Liver (tissue), 9 donors: Measurements from ENCODE around the gene ZNF157. TPM values are rescaled to one million over a fixed set of nuclear protein-coding genes. Genes with fewer than 3 reads are reported as not detected.
A peak's percentile ranks its signal among the peaks of the same experiment; 100 is the strongest.

Experiments used
- DNase-seq: peaks from one replicate; pipeline ENCODE4 v3.0.0-alpha.2; 2017; ENCODE audit warnings: low spot score
- H3K27ac ChIP-seq, 2 donors: one replicate each; pipeline ENCODE4 v1.7.0; 2013; ENCODE audit warnings: inconsistent platforms in 2 of 2, low read length in 2 of 2, control low read depth in 1 of 2, low read depth in 1 of 2, mild to moderate bottlenecking in 1 of 2
- H3K27me3 ChIP-seq, 4 donors: one replicate each; pipeline versions ENCODE4 v1.6.1 to v1.7.0; 2013; ENCODE audit warnings: low read length in 3 of 4, inconsistent platforms in 1 of 4, mild to moderate bottlenecking in 1 of 4, moderate library complexity in 1 of 4; ENCODE audit not compliant: control insufficient read depth in 4 of 4, insufficient read depth in 4 of 4
- H3K36me3 ChIP-seq, 4 donors: one replicate each; pipeline versions ENCODE4 v1.6.1 to v1.7.0; 2013; ENCODE audit warnings: low read length in 3 of 4, mild to moderate bottlenecking in 3 of 4, low read depth in 1 of 4, moderate library complexity in 1 of 4; ENCODE audit not compliant: control insufficient read depth in 4 of 4, insufficient read depth in 3 of 4
- H3K4me1 ChIP-seq, 4 donors: one replicate each; pipeline versions ENCODE4 v1.6.1 to v1.7.0; 2013; ENCODE audit warnings: low read length in 3 of 4, mild to moderate bottlenecking in 3 of 4, moderate library complexity in 1 of 4; ENCODE audit not compliant: control insufficient read depth in 4 of 4, insufficient read depth in 4 of 4
- H3K4me3 ChIP-seq, 3 donors: one replicate each; pipeline versions ENCODE4 v1.6.1 to v1.7.0; 2013; ENCODE audit warnings: low read length in 3 of 3, control low read depth in 1 of 3, low read depth in 1 of 3, mild to moderate bottlenecking in 1 of 3
- H3K9ac ChIP-seq, 2 donors: one replicate each; pipeline ENCODE4 v1.7.0; 2013; ENCODE audit warnings: low read length in 2 of 2, mild to moderate bottlenecking in 2 of 2, moderate library complexity in 2 of 2, control low read depth in 1 of 2, low read depth in 1 of 2
- H3K9me3 ChIP-seq, 4 donors: one replicate each; pipeline versions ENCODE4 v1.6.1 to v1.7.0; 2013; ENCODE audit warnings: low read length in 3 of 4; ENCODE audit not compliant: control insufficient read depth in 4 of 4
- FOXA1 ChIP-seq: IDR thresholded peaks from 2 replicates; pipeline ENCODE4 v1.6.1; 2016; ENCODE audit warnings: antibody characterized with exemption
- HNF4G ChIP-seq: IDR thresholded peaks from 2 replicates; pipeline ENCODE4 v1.6.1; 2016; ENCODE audit warnings: antibody characterized with exemption
- JUND ChIP-seq, 2 donors: IDR thresholded peaks; 2 replicates each; pipeline ENCODE4 v1.6.1; 2016; ENCODE audit warnings: antibody characterized with exemption in 2 of 2
- MAX ChIP-seq: IDR thresholded peaks from 2 replicates; pipeline ENCODE4 v1.6.1; 2016; ENCODE audit warnings: antibody characterized with exemption
- NR2F2 ChIP-seq: IDR thresholded peaks from 2 replicates; pipeline ENCODE4 v1.6.1; 2016; ENCODE audit warnings: antibody characterized with exemption
- SP1 ChIP-seq: IDR thresholded peaks from 2 replicates; pipeline ENCODE4 v1.6.1; 2018; ENCODE audit warnings: antibody characterized with exemption, mild to moderate bottlenecking
- YY1 ChIP-seq: IDR thresholded peaks from 2 replicates; pipeline ENCODE4 v1.6.1; 2016; ENCODE audit warnings: antibody characterized with exemption, mild to moderate bottlenecking
- WGBS: extraction: QIAGEN DNeasy Blood & Tissue Kit; methylation state at CpG from one replicate; pipeline ENCODE4 v1.1.7; 2013; 5-methylcytosine and 5-hydroxymethylcytosine counted together
- polyA plus RNA-seq, 2 donors: library from polyadenylated mRNA; stranded (reverse) in 1 of 2; unstranded in 1 of 2; fragments of 200-250 nt in 1 of 2; fragments of >200 nt in 1 of 2; fragmentation: Nextera tagmentation in 1 of 2; extraction: Ambion mirVana in 1 of 2; gene quantifications; one replicate each; pipeline versions ENCODE4 v1.2.1 to v1.2.3, GENCODE V29; 2013 to 2015
- total RNA-seq, 2 donors: library from RNA; depleted of rRNA; stranded (reverse); fragments of >200 nt; gene quantifications; one replicate each; pipeline ENCODE4 v1.2.3, GENCODE V29; 2014
- donor health status: healthy.
- donor health status: healthy.
- donor health status: healthy.
- donor health status: healthy.
- donor health status: healthy.

The ZNF157 gene
- total and polyA plus RNA-seq, 4 donors: 0.05 TPM; not detected in 3

GRCh38 chrX:47360423-47361179, 9.8 kb upstream of the ZNF157 start:
- Histone ChIP-seq H3K9me3 (no peaks in the 10 kb centered on the region), H3K4me1 (no peaks in the 10 kb centered on the region), H3K36me3 (no peaks in the 10 kb centered on the region), H3K9ac (no peak overlapping the region), H3K4me3 (no peak overlapping the region), H3K27ac (no peak overlapping the region), H3K27me3 (no peaks in the 10 kb centered on the region)
- DNase-seq: no peak
- TF ChIP-seq FOXA1: no peak
- 80% methylated on average over 7 of the region's 7 CpGs for WGBS

GRCh38 chrX:47361538-47362511, 8.6 kb upstream of the ZNF157 start:
- H3K4me1 ChIP-seq: peaks cover 0 to 2% (median 0%) of the 10 kb centered on the region in 4 donors
- H3K27ac ChIP-seq: peak overlapping the region; percentile 42 to 70
- H3K27me3 ChIP-seq: no peaks in the 10 kb centered on the region
- DNase-seq: peak; percentile 48
- peak overlapping the region in 1 of 2 donors; percentile 59 for H3K9ac ChIP-seq
- no peaks in the 10 kb centered on the region for H3K9me3 ChIP-seq
- WGBS: 18% methylated on average over 13 of the region's 13 CpGs
- no peaks in the 10 kb centered on the region for H3K36me3 ChIP-seq
- H3K4me3 ChIP-seq: peak overlapping the region in 1 of 3 donors; percentile 19
- peak; percentile 60 for TF ChIP-seq SP1
- TF ChIP-seq HNF4G: no peak
- TF ChIP-seq JUND (IDR thresholded peaks at IDR 0.05): no peak

GRCh38 chrX:47366041-47366722, 4.2 kb upstream of the ZNF157 start:
- TF ChIP-seq YY1 (peak; percentile 97), NR2F2 (no peak)
- H3K27ac ChIP-seq: no peak overlapping the region
- WGBS: 14% methylated on average over 32 of the region's 32 CpGs
- H3K4me3 ChIP-seq: peak overlapping the region in 2 of 3 donors; percentile 10 to 43
- no peaks in the 10 kb centered on the region for H3K36me3 ChIP-seq
- no peaks in the 10 kb centered on the region for H3K27me3 ChIP-seq
- peaks cover 0 to 2% (median 0%) of the 10 kb centered on the region in 4 donors for H3K4me1 ChIP-seq
- DNase-seq: peak; percentile 40
- no peaks in the 10 kb centered on the region for H3K9me3 ChIP-seq
- no peak overlapping the region for H3K9ac ChIP-seq

GRCh38 chrX:47373198-47373597, 2.8 kb downstream of the ZNF157 start:
- H3K27me3 ChIP-seq: no peaks in the 10 kb centered on the region
- H3K4me3 ChIP-seq: no peak overlapping the region
- TF ChIP-seq MAX (no peak), SP1 (no peak)
- H3K27ac ChIP-seq: no peak overlapping the region
- DNase-seq: no peak
- WGBS: 76% methylated on average over 5 of the region's 5 CpGs
- peaks cover 0 to 2% (median 0%) of the 10 kb centered on the region in 4 donors for H3K9me3 ChIP-seq
- H3K9ac ChIP-seq: no peak overlapping the region
- H3K4me1 ChIP-seq: no peaks in the 10 kb centered on the region
- no peaks in the 10 kb centered on the region for H3K36me3 ChIP-seq
